B cell (primary cell): ENCODE results near the gene LITAFD. TPM values are rescaled to one million over a fixed set of nuclear protein-coding genes. Genes with fewer than 3 reads are reported as not detected.

Experiments
- ATAC-seq: fragments of 200-7000 bp; cut with Tn5 transposase; one replicate; pipeline ENCODE4 v1.10.0; 2021; ENCODE audit warnings: low read depth, mild to moderate bottlenecking, moderate number of reproducible peaks, moderate library complexity
- CTCF ChIA-PET: fragments of 350-600 bp; sonication (Branson Sonifier 250); formaldehyde crosslinking; loops from one replicate; lab custom pipeline; 2021; ENCODE audit warnings: antibody characterized with exemption, inconsistent platforms; lab: Charles Lee
- POLR2A ChIA-PET: fragments of 350-600 bp; sonication (Branson Sonifier 250); formaldehyde crosslinking; loops from one replicate; lab custom pipeline; 2021; ENCODE audit warnings: antibody characterized with exemption; lab: Charles Lee
- DNase-seq: peaks from one replicate; pipeline ENCODE4 v3.0.0; 2013
- H2AFZ ChIP-seq: 2 replicates; pipeline ENCODE4 v1.6.1; 2012; ENCODE audit warnings: mild to moderate bottlenecking, low read depth, low read length; ENCODE audit not compliant: insufficient read depth, poor library complexity, severe bottlenecking
- H3K27ac ChIP-seq, 2 donors: 1 replicate in 1 of 2; 2 replicates in 1 of 2; pipeline ENCODE4 v1.5.1; 2012 to 2013; ENCODE audit warnings: low read length in 2 of 2, mild to moderate bottlenecking in 2 of 2, moderate library complexity in 1 of 2
- H3K27me3 ChIP-seq, 4 experiments: fragments of 200-600 bp in 1 of 4; sonication (generic) in 1 of 4; replicated peaks in 1 of 4; 1 replicate in 2 of 4; 2 replicates in 2 of 4; pipeline versions ENCODE4 v1.6.1 to v1.7.0; 2013 to 2016; ENCODE audit warnings: low read length in 3 of 4, mild to moderate bottlenecking in 2 of 4, mixed read lengths in 1 of 4, moderate library complexity in 1 of 4; ENCODE audit not compliant: insufficient read depth in 4 of 4, control insufficient read depth in 3 of 4; ENCODE audit errors: control extremely low read depth in 1 of 4
- H3K36me3 ChIP-seq, 2 experiments: replicated peaks in 1 of 2; 1 replicate in 1 of 2; 2 replicates in 1 of 2; pipeline versions ENCODE4 v1.6.1 to v1.7.1; 2013; ENCODE audit warnings: low read length in 1 of 2; ENCODE audit not compliant: insufficient read depth in 2 of 2, control insufficient read depth in 1 of 2; ENCODE audit errors: control extremely low read depth in 1 of 2, extremely low read depth in 1 of 2
- H3K4me1 ChIP-seq, 2 donors: fragments of 200-600 bp in 1 of 2; sonication (generic) in 1 of 2; 1 replicate in 1 of 2; 2 replicates in 1 of 2; pipeline versions ENCODE4 v1.5.1 to v1.6.1; 2013 to 2017; ENCODE audit warnings: low read length in 2 of 2; ENCODE audit not compliant: control insufficient read depth in 2 of 2, insufficient read depth in 2 of 2
- H3K4me2 ChIP-seq: replicated peaks from 2 replicates; pipeline ENCODE3; 2012; ENCODE audit warnings: mild to moderate bottlenecking, low read depth, low read length; ENCODE audit not compliant: poor library complexity, severe bottlenecking
- H3K4me3 ChIP-seq, 5 experiments: fragments of 200-600 bp in 1 of 5; sonication (generic) in 1 of 5; 1 replicate in 3 of 5; 2 replicates in 2 of 5; pipeline versions ENCODE4 v1.5.1 to v1.7.0; 2011 to 2016; ENCODE audit warnings: low read length in 4 of 5, mild to moderate bottlenecking in 4 of 5, low read depth in 2 of 5, control low read depth in 1 of 5, moderate library complexity in 1 of 5; ENCODE audit not compliant: insufficient read depth in 1 of 5; ENCODE audit errors: control extremely low read depth in 1 of 5, extremely low read depth in 1 of 5
- H3K79me2 ChIP-seq: fragments of 200-600 bp; sonication (generic); one replicate; pipeline ENCODE4 v1.6.0; 2016; ENCODE audit warnings: low read length; ENCODE audit not compliant: control insufficient read depth, insufficient read depth
- H3K9ac ChIP-seq: fragments of 200-600 bp; sonication (generic); 2 replicates; pipeline ENCODE4 v1.6.1; 2017; ENCODE audit warnings: mild to moderate bottlenecking, low read length, moderate library complexity
- H3K9me3 ChIP-seq, 3 donors: one replicate each; pipeline versions ENCODE4 v1.6.1 to v1.7.1; 2013; ENCODE audit warnings: low read length in 2 of 3; ENCODE audit not compliant: control insufficient read depth in 2 of 3, insufficient read depth in 1 of 3; ENCODE audit errors: control extremely low read depth in 1 of 3
- H4K20me1 ChIP-seq: 2 replicates; pipeline ENCODE4 v1.6.0; 2012; ENCODE audit warnings: mild to moderate bottlenecking, low read length; ENCODE audit not compliant: insufficient read depth, control insufficient read depth, poor library complexity, severe bottlenecking
- H3K27ac Mint-ChIP-seq: one replicate; pipeline ENCODE4 v1.8.0; 2021; ENCODE audit warnings: mixed read lengths
- H3K27me3 Mint-ChIP-seq: one replicate; pipeline ENCODE4 v1.8.0; 2021; ENCODE audit warnings: mixed read lengths
- H3K4me1 Mint-ChIP-seq: one replicate; pipeline ENCODE4 v1.8.0; 2021; ENCODE audit warnings: mixed read lengths
- H3K4me3 Mint-ChIP-seq: one replicate; pipeline ENCODE4 v1.8.0; 2021; ENCODE audit warnings: mixed read lengths
- H3K9me3 Mint-ChIP-seq: one replicate; pipeline ENCODE4 v1.8.0; 2022; ENCODE audit warnings: mixed read lengths; ENCODE audit not compliant: insufficient read depth
- CTCF ChIP-seq: fragments of 200-600 bp; IDR thresholded peaks from one replicate; pipeline ENCODE4 v1.8.0; 2022; ENCODE audit warnings: antibody characterized with exemption, mild to moderate bottlenecking
- EZH2 ChIP-seq: IDR thresholded peaks from 2 replicates; pipeline ENCODE4 v1.6.1; 2012; ENCODE audit warnings: borderline replicate concordance, low read depth, mild to moderate bottlenecking, moderate library complexity, low read length; ENCODE audit not compliant: insufficient read depth, poor library complexity, severe bottlenecking
- WGBS: methylation state at CpG from one replicate; pipeline ENCODE4 v1.1.5; 2013; ENCODE audit warnings: missing lambda C conversion rate; ENCODE audit not compliant: insufficient coverage; 5-methylcytosine and 5-hydroxymethylcytosine counted together
- intact Hi-C: fragments of 100-400 bp; cut with micrococcal nuclease; formaldehyde crosslinking; loops from one replicate; pipeline ENCODE4 v1.10.0; 2022
- polyA plus RNA-seq: library from polyadenylated mRNA; depleted of rRNA; stranded (reverse); fragments of >200 nt; gene quantifications from 2 replicates; pipeline ENCODE4 v1.2.3, GENCODE V29; 2012
- total RNA-seq, 2 donors: library from RNA; stranded (reverse); fragments of 120-200 nt in 1 of 2; gene quantifications; 1 replicate in 1 of 2; 2 replicates in 1 of 2; pipeline versions ENCODE4 v1.2.3 to v1.2.4, GENCODE V29; 2013 to 2022

The LITAFD gene
- total and polyA plus RNA-seq, 2 donors (not counting 1 experiment from before 2014, with no cell fraction given): not detected

- ChIA-PET POLR2A (no interaction called here), CTCF (interaction anchor here (0.8 to 2.0 kb wide), 2 partner anchors 13 to 85 kb away, joined by 3 to 6 read pairs; no protein-coding TSS in a partner anchor)
- peaks cover 98% of the 10 kb centered on the region for H3K79me2 ChIP-seq
- peaks cover 94% of the 10 kb centered on the region for H4K20me1 ChIP-seq
- ATAC-seq (no peak), DNase-seq (no peak)
- H3K9me3 ChIP-seq: no peaks in the 10 kb centered on the region
- intact Hi-C loops: no loop called here
- no peak overlapping the region for H2AFZ ChIP-seq
- H3K27me3 Mint-ChIP-seq: no peaks in the 10 kb centered on the region
- no peaks in the 10 kb centered on the region for H3K9me3 Mint-ChIP-seq
- H3K36me3 ChIP-seq: peaks cover 8 to 77% of the 10 kb centered on the region in 2 experiments
- H3K9ac ChIP-seq: no peak overlapping the region
- H3K4me2 ChIP-seq: no peak overlapping the region
- no peak overlapping the region for H3K27ac Mint-ChIP-seq
- TF ChIP-seq CTCF: no peak
- no peak for TF ChIP-seq EZH2
- peaks cover 27% of the 10 kb centered on the region for H3K4me1 Mint-ChIP-seq
- H3K27me3 ChIP-seq: no peaks in the 10 kb centered on the region
- H3K27ac ChIP-seq: no peak overlapping the region
- WGBS: 96% methylated on average over 11 of the region's 11 CpGs
- peaks cover 0 to 7% of the 10 kb centered on the region in 2 donors for H3K4me1 ChIP-seq
- no peak overlapping the region for H3K4me3 Mint-ChIP-seq
- H3K4me3 ChIP-seq: no peak overlapping the region
Observed at GRCh38 chr16:8923199-8923598, 41.0 kb downstream of the LITAFD start.

- Histone ChIP-seq H3K4me1 (peaks cover 0 to 16% of the 10 kb centered on the region in 2 donors), H3K4me3 (no peak overlapping the region), H3K27me3 (no peaks in the 10 kb centered on the region), H4K20me1 (peaks cover 94% of the 10 kb centered on the region), H3K79me2 (peaks cover 99% of the 10 kb centered on the region), H3K27ac (no peak overlapping the region), H3K9me3 (no peaks in the 10 kb centered on the region), H3K4me2 (no peak overlapping the region), H2AFZ (no peak overlapping the region), H3K36me3 (peaks cover 17 to 78% of the 10 kb centered on the region in 2 experiments), H3K9ac (no peak overlapping the region)
- DNase-seq (no peak), ATAC-seq (no peak)
- Mint-ChIP-seq H3K27ac (no peak overlapping the region), H3K4me3 (no peak overlapping the region), H3K27me3 (no peaks in the 10 kb centered on the region), H3K4me1 (peaks cover 37% of the 10 kb centered on the region), H3K9me3 (no peaks in the 10 kb centered on the region)
- TF ChIP-seq EZH2 (no peak), CTCF (no peak)
- ChIA-PET CTCF (interaction anchor here (1.0 kb wide), 1 partner anchor 85 kb away, joined by 3 read pairs; no protein-coding TSS in a partner anchor), POLR2A (no interaction called here)
- WGBS: 97% methylated on average over 3 of the region's 4 CpGs
- intact Hi-C loops: no loop called here
Observed at GRCh38 chr16:8924214-8924613, 42.1 kb downstream of the LITAFD start.
